RCC 7860 (cell line): Measurements from ENCODE around the gene LIN28B.
"Not testable (repeated sequence)": the region's sequence is repeated elsewhere in the genome, so short reads cannot be mapped to it uniquely, and the experiment has no call there.

Source experiments
- DNase-seq: peaks from one replicate; pipeline ENCODE4 v3.0.0-alpha.2; 2015; ENCODE audit warnings: low spot score
- FAIRE-seq: peaks from 2 replicates; lab custom pipeline; 2012; peaks lifted over from hg19 to GRCh38; lab: Jason Lieb, UNC

Gene LIN28B

GRCh38 chr6:104956731-104957294, at the start of gene LIN28B:
TSS of gene LIN28B (plus strand) at chr6:104957107. CDS start at chr6:104957251, 144 bp downstream.
- DNase-seq = no peak
- FAIRE-seq = no peak

- DNase-seq (no peak), FAIRE-seq (no peak)
Measured at GRCh38 chr6:104908031-104908887, 48.6 kb upstream of the LIN28B start.

- no peak for DNase-seq
- FAIRE-seq = no peak
Measured at GRCh38 chr6:104908888-104909525, 47.9 kb upstream of the LIN28B start.

GRCh38 chr6:104921896-104922295, 35.0 kb upstream of the LIN28B start:
- DNase-seq = no peak
- no peak for FAIRE-seq

- DNase-seq = no peak
- no peak for FAIRE-seq
Measured at GRCh38 chr6:104928141-104928540, 28.8 kb upstream of the LIN28B start.

GRCh38 chr6:104929353-104929752, 27.6 kb upstream of the LIN28B start:
- no peak for DNase-seq
- no peak for FAIRE-seq

GRCh38 chr6:104930939-104931338, 26.0 kb upstream of the LIN28B start:
- FAIRE-seq = no peak
- DNase-seq = no peak

- DNase-seq (no peak), FAIRE-seq (no peak)
Measured at GRCh38 chr6:104936766-104937535, 20.0 kb upstream of the LIN28B start.

- DNase-seq (no peak), FAIRE-seq (no peak)
Measured at GRCh38 chr6:104940238-104940892, 16.5 kb upstream of the LIN28B start.

GRCh38 chr6:104940893-104941728, 15.8 kb upstream of the LIN28B start:
- DNase-seq = no peak
- no peak for FAIRE-seq

GRCh38 chr6:104941729-104942091, 15.2 kb upstream of the LIN28B start:
- DNase-seq = no peak
- FAIRE-seq = no peak

GRCh38 chr6:104943781-104944180, 13.1 kb upstream of the LIN28B start:
- DNase-seq (no peak), FAIRE-seq (no peak)

- FAIRE-seq (no peak), DNase-seq (no peak)
Measured at GRCh38 chr6:104949206-104949605, 7.7 kb upstream of the LIN28B start.

- DNase-seq (no peak), FAIRE-seq (no peak)
Measured at GRCh38 chr6:104951677-104952076, 5.2 kb upstream of the LIN28B start.

- DNase-seq = no peak
Measured at GRCh38 chr6:104952911-104953399, 4.0 kb upstream of the LIN28B start.

GRCh38 chr6:104953400-104954189, 3.3 kb upstream of the LIN28B start:
- not testable (repeated sequence) for DNase-seq, FAIRE-seq

More at GRCh38 chr6:104952911-104953399, 4.0 kb upstream of the LIN28B start:
- FAIRE-seq = no peak

GRCh38 chr6:104954190-104954797, 2.6 kb upstream of the LIN28B start:
- no peak for DNase-seq
- FAIRE-seq = no peak

- DNase-seq (no peak), FAIRE-seq (no peak)
Measured at GRCh38 chr6:104955491-104955890, 1.4 kb upstream of the LIN28B start.
